ENCODE results near the gene SLC39A9. TPM values are rescaled to one million over a fixed set of nuclear protein-coding genes. Genes with fewer than 3 reads are reported as not detected.
A peak's percentile ranks its signal among the peaks of the same experiment; 100 is the strongest.

Gene SLC39A9, protein sequence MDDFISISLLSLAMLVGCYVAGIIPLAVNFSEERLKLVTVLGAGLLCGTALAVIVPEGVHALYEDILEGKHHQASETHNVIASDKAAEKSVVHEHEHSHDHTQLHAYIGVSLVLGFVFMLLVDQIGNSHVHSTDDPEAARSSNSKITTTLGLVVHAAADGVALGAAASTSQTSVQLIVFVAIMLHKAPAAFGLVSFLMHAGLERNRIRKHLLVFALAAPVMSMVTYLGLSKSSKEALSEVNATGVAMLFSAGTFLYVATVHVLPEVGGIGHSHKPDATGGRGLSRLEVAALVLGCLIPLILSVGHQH
- total RNA-seq = 10 to 100 TPM; 35.3 to 54.5 (median 40.4) TPM
- 10 to 100 TPM; 15.9 to 49.2 TPM for polyA plus RNA-seq
- long read RNA-seq, donor 1, full-length matches to known transcripts = 10 of 27 reads
- long read RNA-seq, donor 1, partial matches to known transcripts = 0 of 27 reads
- long read RNA-seq, donor 1, other reads (novel, unspliced or antisense) = 17 of 27 reads
- long read RNA-seq, donor 2, partial matches to known transcripts = 73 of 517 reads
- long read RNA-seq, donor 2, other reads (novel, unspliced or antisense) = 442 of 517 reads
- long read RNA-seq, donor 3, full-length matches to known transcripts = 45 of 53 reads
- long read RNA-seq, donor 3, partial matches to known transcripts = 1 of 53 reads
- long read RNA-seq, donor 3, other reads (novel, unspliced or antisense) = 7 of 53 reads

DNA sequence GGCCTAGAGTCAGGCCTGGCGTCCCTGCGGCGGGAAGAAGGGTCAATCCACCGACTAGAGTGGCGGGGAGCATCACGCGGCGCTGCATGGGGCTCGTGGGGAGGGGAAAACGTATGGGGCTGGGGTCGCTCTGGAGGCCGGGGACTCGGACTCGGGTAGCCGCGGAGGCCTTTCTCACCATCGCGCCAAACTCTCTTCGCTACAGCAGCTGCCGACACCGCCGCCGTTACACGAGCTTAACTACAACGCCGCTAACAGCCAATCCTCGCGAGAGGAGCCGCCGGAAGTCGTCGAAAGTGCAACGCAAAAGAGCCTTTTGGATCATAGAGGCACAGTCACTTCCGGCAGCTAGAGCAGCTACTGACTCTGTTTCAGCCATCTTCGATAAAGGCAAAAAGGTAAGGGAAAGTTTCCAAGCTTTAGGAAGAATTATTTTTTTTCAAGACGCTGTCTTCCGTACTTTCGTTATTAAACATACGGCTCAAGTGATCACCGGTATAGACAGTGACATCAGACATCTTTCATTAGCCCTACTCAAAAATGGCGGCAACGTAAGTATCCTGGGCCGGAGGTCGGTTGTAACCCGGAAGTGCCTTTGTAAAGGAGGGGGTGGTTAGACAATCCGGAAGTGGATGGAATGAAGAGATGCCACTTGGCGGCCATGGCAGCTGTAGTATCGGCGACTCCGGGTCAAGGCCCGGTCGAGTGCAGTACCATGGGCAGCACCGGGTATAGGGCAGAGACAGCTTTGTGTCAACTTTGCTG is at the start of gene SLC39A9, which contains the start of gene ERH:
Gene SLC39A9, plus strand, starts transcription at position 640 of the 765 bp plus-strand sequence. CDS start 678 bp downstream, outside the sequence.
Gene ERH, minus strand, starts transcription at position 247 of the 765 bp plus-strand sequence. Its CDS starts 66 bp downstream, at position 181.
- no peaks in the 10 kb centered on the region for H3K27me3 ChIP-seq
- DNase-seq = peak; percentile 94 to 97 (median 96)
- intact Hi-C loops (cut with DNase I) = no loop called here
- no peaks in the 10 kb centered on the region for H3K36me3 ChIP-seq
- peak within 1 kb of the TSS; percentile 82 to 88 for H3K27ac ChIP-seq
- H3K9me3 ChIP-seq = no peaks in the 10 kb centered on the region
- peaks cover 19% of the 10 kb centered on the region for H3K4me1 ChIP-seq (ENCODE audit: insufficient read depth)
- TF ChIP-seq, protein P1, sequence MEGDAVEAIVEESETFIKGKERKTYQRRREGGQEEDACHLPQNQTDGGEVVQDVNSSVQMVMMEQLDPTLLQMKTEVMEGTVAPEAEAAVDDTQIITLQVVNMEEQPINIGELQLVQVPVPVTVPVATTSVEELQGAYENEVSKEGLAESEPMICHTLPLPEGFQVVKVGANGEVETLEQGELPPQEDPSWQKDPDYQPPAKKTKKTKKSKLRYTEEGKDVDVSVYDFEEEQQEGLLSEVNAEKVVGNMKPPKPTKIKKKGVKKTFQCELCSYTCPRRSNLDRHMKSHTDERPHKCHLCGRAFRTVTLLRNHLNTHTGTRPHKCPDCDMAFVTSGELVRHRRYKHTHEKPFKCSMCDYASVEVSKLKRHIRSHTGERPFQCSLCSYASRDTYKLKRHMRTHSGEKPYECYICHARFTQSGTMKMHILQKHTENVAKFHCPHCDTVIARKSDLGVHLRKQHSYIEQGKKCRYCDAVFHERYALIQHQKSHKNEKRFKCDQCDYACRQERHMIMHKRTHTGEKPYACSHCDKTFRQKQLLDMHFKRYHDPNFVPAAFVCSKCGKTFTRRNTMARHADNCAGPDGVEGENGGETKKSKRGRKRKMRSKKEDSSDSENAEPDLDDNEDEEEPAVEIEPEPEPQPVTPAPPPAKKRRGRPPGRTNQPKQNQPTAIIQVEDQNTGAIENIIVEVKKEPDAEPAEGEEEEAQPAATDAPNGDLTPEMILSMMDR (IDR thresholded peaks at IDR 0.05) = no peak
- TF ChIP-seq POLR2A (IDR thresholded peaks at IDR 0.05) = peak; percentile 60
- peak within 1 kb of the TSS; percentile 88 for H3K4me3 ChIP-seq
- WGBS, 3 donors = 0 to 1% (median 0%) methylated on average over 53 of the region's 53 CpGs

DNA sequence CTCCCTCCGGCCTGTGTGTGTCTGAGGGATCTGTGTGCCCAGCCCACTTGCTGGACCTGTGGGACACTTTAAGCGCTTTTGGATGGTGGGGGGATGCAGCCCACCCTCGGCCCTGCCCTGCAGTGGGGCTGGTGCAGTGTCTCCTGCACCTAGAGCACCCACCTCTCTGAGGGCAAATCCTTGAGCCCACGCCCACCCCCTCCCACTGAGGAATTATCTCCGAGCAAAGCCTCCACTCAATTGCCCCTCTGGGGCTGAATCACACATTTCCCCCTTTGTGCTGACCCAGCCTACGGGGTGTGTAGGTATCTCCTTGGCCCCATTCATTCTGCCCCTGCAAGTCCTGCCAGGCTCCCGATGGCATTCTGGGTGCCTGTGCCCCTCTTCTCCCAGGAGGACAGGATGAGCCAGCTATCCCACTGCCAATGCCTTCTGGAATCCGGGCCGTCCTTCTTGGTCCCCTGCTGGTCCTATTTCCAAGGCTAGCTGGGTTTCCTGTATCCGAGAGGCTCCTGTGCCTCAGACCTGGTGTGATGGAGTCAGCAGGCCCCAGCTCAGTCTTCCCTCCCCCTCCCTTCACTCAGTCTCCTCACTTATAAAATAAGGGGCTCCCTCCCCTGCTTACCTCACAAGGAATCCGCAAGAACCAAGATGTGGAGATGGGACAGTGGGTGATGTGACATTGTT is 49.3 kb upstream of the SLC39A9 start:
- Histone ChIP-seq H3K4me3 (no peak overlapping the region), H3K4me1 (ENCODE audit: insufficient read depth) (no peaks in the 10 kb centered on the region), H3K27ac (no peak overlapping the region), H3K9me3 (no peaks in the 10 kb centered on the region), H3K36me3 (no peaks in the 10 kb centered on the region), H3K27me3 (no peaks in the 10 kb centered on the region)
- 86 to 92% (median 86%) methylated on average over 11 of the region's 11 CpGs for WGBS, 3 donors
- intact Hi-C loops (cut with DNase I) = no loop called here
- TF ChIP-seq POLR2A (IDR thresholded peaks at IDR 0.05) = no peak
- TF ChIP-seq EP300 (IDR thresholded peaks at IDR 0.05) = no peak
- TF ChIP-seq, protein P1 (IDR thresholded peaks at IDR 0.05) = no peak
- no peak for DNase-seq

DNA sequence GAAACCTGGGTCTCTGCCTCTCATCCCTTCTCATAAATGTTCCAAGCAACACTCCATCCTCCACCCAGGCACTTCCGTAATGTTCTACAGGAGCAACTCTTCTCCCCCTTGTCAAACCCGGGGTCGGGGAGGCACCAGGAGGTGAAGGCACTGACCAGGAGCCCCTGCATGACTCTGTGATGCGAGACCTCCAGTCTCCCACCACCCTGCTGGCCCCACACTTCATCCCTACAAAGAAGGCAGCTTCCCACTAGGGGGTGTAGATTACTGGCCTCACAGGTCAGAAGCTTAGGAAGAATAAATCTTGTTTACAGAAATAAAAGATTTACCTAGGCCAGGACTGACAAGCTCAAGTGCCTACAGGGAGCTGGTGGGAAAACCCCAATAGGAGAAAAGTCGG is 47.6 kb upstream of the SLC39A9 start:
- Histone ChIP-seq H3K27me3 (no peaks in the 10 kb centered on the region), H3K27ac (no peak overlapping the region), H3K4me3 (no peak overlapping the region), H3K9me3 (no peaks in the 10 kb centered on the region), H3K4me1 (ENCODE audit: insufficient read depth) (no peaks in the 10 kb centered on the region), H3K36me3 (no peaks in the 10 kb centered on the region)
- no peak for TF ChIP-seq EP300 (IDR thresholded peaks at IDR 0.05)
- 83 to 88% (median 87%) methylated on average over 5 of the region's 5 CpGs for WGBS, 3 donors
- intact Hi-C loops (cut with DNase I) = loop anchor here in 1 of 4 donors (10.0 kb wide), 1 partner anchor 106 kb away; no protein-coding TSS in a partner anchor
- DNase-seq = no peak

DNA sequence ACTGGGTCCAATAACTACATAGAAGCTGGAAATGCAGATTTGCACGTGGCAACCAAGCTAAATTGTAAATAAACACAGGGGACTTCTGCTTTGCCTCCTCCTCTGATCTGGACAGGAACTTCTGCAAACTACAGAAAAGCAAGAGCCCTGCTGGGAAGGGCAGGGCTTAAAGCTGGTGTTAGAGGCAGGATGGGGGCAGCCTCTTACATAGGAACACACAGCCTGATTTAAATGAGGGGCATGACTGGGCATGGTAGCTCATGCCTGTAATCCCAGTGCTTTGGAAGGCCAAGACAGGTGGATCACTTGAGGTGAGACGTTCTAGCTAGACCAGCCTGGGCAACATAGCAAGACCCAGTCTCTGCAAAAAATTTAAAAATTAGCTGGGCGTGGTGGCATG is 47.1 kb upstream of the SLC39A9 start:
- WGBS, 3 donors = 75 to 78% (median 77%) methylated on average over 3 of the region's 3 CpGs
- H3K4me3 ChIP-seq = no peak overlapping the region
- intact Hi-C loops (cut with DNase I) = loop anchor here in 1 of 4 donors (10.0 kb wide), 1 partner anchor 107 kb away; no protein-coding TSS in a partner anchor
- no peaks in the 10 kb centered on the region for H3K36me3 ChIP-seq
- no peaks in the 10 kb centered on the region for H3K27me3 ChIP-seq
- H3K9me3 ChIP-seq = no peaks in the 10 kb centered on the region
- no peak overlapping the region for H3K27ac ChIP-seq
- TF ChIP-seq EP300 (IDR thresholded peaks at IDR 0.05) (no peak), POLR2A (IDR thresholded peaks at IDR 0.05) (no peak)
- TF ChIP-seq, protein P1 (IDR thresholded peaks at IDR 0.05) = no peak
- DNase-seq = no peak
- no peaks in the 10 kb centered on the region for H3K4me1 ChIP-seq (ENCODE audit: insufficient read depth)
